ENCODE results near the gene PDSS2. TPM values are rescaled to one million over a fixed set of nuclear protein-coding genes. Genes with fewer than 3 reads are reported as not detected.

The PDSS2 gene
- total and polyA plus RNA-seq, 2 of the 8 experiments (the other 6 are each of a cell fraction or from before 2014, with no cell fraction given) = 10.7 to 16.1 TPM

DNA sequence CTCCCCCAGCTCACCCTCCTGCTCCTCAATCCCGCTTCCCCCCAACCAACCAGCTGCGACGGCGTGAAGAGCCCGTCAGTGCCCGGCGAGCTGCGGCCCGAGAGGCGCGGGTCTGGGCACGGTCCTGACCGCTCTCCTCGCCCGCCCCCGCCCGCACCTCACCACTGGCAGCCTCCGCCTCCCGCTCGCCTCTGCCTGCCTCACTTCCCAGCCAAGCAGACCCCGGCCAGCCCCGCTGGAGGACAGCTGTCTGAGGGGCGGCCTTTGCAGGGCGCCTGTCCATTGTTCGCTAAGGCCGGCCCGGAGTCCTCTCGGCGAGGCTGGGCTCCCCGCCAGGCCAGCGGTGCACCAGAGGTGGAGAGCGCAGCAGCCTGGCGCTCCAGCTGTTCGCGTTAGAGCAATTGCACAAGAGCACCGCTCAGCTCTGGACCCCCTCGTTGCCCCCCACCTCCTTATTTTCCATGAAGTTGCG is 31.8 kb upstream of the PDSS2 start (continued):
- TF ChIP-seq KDM1A (IDR thresholded peaks at IDR 0.05; ENCODE audit: borderline replicate concordance, low read length) (no peak), EZH2 (IDR thresholded peaks at IDR 0.05; ENCODE audit: low read depth, low read length, severe bottlenecking) (no peak), HDAC2 (IDR thresholded peaks at IDR 0.05; ENCODE audit: borderline replicate concordance in 1 of 2, low read depth in 2 of 2, low read length in 2 of 2) (no peak), POU5F1 (IDR thresholded peaks at IDR 0.05; ENCODE audit: low read depth, low read length) (no peak), SRF (IDR thresholded peaks at IDR 0.05; ENCODE audit: low read depth, low read length) (no peak), NRF1 (IDR thresholded peaks at IDR 0.05; ENCODE audit: low read depth, low read length) (no peak), POLR2AphosphoS5 (IDR thresholded peaks at IDR 0.05; ENCODE audit: low read depth, low read length) (no peak), SIRT6 (IDR thresholded peaks at IDR 0.05; ENCODE audit: low read length) (no peak), CBX8 (IDR thresholded peaks at IDR 0.05; ENCODE audit: borderline replicate concordance, low read depth, low read length) (no peak), TAF1 (IDR thresholded peaks at IDR 0.05; ENCODE audit: low read depth, low read length) (0 out of 2 replicates have a peak, but pooled peaks have one; percentile 14)
- TF ChIP-seq, protein P1, sequence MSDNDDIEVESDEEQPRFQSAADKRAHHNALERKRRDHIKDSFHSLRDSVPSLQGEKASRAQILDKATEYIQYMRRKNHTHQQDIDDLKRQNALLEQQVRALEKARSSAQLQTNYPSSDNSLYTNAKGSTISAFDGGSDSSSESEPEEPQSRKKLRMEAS (IDR thresholded peaks at IDR 0.05) = no peak
- TF ChIP-seq, protein P2, sequence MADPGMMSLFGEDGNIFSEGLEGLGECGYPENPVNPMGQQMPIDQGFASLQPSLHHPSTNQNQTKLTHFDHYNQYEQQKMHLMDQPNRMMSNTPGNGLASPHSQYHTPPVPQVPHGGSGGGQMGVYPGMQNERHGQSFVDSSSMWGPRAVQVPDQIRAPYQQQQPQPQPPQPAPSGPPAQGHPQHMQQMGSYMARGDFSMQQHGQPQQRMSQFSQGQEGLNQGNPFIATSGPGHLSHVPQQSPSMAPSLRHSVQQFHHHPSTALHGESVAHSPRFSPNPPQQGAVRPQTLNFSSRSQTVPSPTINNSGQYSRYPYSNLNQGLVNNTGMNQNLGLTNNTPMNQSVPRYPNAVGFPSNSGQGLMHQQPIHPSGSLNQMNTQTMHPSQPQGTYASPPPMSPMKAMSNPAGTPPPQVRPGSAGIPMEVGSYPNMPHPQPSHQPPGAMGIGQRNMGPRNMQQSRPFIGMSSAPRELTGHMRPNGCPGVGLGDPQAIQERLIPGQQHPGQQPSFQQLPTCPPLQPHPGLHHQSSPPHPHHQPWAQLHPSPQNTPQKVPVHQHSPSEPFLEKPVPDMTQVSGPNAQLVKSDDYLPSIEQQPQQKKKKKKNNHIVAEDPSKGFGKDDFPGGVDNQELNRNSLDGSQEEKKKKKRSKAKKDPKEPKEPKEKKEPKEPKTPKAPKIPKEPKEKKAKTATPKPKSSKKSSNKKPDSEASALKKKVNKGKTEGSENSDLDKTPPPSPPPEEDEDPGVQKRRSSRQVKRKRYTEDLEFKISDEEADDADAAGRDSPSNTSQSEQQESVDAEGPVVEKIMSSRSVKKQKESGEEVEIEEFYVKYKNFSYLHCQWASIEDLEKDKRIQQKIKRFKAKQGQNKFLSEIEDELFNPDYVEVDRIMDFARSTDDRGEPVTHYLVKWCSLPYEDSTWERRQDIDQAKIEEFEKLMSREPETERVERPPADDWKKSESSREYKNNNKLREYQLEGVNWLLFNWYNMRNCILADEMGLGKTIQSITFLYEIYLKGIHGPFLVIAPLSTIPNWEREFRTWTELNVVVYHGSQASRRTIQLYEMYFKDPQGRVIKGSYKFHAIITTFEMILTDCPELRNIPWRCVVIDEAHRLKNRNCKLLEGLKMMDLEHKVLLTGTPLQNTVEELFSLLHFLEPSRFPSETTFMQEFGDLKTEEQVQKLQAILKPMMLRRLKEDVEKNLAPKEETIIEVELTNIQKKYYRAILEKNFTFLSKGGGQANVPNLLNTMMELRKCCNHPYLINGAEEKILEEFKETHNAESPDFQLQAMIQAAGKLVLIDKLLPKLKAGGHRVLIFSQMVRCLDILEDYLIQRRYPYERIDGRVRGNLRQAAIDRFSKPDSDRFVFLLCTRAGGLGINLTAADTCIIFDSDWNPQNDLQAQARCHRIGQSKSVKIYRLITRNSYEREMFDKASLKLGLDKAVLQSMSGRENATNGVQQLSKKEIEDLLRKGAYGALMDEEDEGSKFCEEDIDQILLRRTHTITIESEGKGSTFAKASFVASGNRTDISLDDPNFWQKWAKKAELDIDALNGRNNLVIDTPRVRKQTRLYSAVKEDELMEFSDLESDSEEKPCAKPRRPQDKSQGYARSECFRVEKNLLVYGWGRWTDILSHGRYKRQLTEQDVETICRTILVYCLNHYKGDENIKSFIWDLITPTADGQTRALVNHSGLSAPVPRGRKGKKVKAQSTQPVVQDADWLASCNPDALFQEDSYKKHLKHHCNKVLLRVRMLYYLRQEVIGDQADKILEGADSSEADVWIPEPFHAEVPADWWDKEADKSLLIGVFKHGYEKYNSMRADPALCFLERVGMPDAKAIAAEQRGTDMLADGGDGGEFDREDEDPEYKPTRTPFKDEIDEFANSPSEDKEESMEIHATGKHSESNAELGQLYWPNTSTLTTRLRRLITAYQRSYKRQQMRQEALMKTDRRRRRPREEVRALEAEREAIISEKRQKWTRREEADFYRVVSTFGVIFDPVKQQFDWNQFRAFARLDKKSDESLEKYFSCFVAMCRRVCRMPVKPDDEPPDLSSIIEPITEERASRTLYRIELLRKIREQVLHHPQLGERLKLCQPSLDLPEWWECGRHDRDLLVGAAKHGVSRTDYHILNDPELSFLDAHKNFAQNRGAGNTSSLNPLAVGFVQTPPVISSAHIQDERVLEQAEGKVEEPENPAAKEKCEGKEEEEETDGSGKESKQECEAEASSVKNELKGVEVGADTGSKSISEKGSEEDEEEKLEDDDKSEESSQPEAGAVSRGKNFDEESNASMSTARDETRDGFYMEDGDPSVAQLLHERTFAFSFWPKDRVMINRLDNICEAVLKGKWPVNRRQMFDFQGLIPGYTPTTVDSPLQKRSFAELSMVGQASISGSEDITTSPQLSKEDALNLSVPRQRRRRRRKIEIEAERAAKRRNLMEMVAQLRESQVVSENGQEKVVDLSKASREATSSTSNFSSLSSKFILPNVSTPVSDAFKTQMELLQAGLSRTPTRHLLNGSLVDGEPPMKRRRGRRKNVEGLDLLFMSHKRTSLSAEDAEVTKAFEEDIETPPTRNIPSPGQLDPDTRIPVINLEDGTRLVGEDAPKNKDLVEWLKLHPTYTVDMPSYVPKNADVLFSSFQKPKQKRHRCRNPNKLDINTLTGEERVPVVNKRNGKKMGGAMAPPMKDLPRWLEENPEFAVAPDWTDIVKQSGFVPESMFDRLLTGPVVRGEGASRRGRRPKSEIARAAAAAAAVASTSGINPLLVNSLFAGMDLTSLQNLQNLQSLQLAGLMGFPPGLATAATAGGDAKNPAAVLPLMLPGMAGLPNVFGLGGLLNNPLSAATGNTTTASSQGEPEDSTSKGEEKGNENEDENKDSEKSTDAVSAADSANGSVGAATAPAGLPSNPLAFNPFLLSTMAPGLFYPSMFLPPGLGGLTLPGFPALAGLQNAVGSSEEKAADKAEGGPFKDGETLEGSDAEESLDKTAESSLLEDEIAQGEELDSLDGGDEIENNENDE (IDR thresholded peaks at IDR 0.05; ENCODE audit: insufficient replicate concordance, low read length) = no peak
